Measurements from ENCODE around the gene IGSF22.
"Not testable (repeated sequence)": the region's sequence is repeated elsewhere in the genome, so short reads cannot be mapped to it uniquely, and the experiment has no call there.

The IGSF22 gene

GRCh38 chr11:18709414-18709813, 16.6 kb downstream of the IGSF22 start:
- no peak for DNase-seq

- DNase-seq = no peak
These were observed 18.1 kb downstream of the IGSF22 start for GRCh38 chr11:18707811-18708340.

- peak; percentile 52 for DNase-seq
These were observed 19.4 kb downstream of the IGSF22 start for GRCh38 chr11:18706330-18707243.

- no peak for DNase-seq
These were observed 20.2 kb downstream of the IGSF22 start for GRCh38 chr11:18705651-18706281.

DNA sequence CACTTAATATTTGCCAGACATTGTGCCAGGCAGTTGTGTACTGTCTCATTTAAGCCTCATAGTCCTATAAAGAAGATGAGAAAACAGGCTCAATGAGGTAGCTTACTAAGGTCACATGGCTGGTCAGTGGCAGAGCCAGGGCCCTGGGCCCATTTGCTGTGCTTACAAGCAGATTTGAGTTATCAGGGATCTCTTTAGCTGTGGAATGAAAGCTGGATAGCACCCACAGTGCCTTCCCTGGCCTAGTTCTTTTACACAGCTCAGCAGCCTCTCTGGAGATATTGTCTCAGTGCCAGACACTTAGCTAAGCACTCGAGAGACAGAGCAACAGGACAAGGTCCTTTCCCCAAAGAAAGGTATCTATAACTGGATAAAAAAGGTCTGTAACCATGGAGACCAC, 21.3 kb downstream of the IGSF22 start:
- DNase-seq = no peak

DNA sequence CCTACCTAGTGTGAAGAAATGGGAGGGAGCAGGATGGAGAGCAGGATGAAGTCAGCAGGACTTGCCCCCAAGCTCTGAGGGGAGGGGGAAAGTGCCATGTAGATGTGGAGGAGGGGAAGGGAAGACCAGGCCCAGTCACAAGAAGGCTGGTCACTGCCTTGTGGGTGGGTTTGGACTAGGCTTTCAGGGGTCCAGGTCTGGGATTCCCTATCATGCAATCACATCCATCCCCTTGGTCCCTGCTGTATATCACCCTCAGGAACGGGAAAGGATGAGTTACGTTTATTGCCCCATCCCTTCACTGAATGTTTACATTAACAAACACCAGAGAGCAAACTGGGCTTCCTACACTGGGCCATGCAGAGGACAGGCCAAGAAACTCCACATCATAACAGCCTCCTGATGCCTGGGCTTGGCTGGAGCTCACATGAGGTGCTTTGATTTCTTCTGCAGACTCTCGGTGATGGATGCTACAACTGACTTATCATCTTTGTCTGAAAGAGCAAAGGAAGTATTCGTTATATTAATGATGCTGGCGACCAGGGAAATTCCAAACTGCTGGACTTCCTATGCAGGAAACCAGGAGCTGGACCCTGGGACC, 21.8 kb downstream of the IGSF22 start:
- DNase-seq = no peak

DNA sequence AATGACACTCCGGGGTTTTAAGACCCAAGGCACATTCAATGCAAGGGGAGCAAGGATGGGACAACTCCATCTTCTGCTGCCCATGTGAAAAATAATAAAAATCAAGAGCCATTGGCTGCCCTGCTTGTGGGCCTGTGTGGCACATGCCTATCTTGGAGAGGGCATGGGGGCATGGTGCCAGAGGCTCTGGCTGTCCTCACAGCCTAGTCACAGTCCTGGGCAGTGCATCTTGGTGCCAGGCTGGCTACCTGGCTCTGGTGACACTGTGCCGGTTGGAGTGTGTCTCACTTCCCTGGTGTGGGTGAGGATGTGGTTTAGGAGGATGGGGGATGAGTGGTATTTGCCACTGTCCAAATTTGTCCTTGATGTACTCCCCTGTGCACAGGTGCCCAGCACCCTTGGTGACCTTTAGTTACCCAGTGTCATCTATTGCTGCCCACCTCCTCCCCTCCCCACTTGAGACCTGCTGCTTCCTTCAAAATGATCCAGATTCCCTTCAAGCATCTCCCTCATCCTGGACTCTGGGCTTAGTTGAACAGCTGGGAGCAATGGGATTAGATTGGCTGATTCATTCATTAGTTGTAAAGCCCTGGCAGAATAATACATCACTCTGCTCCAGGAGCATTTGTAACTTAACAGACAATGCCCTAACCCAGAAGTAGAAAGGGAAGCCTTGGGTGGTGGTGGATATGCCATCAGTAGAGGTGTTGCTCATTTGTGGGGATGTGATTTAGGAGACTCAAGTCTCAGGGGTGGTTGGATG, 22.8 kb downstream of the IGSF22 start:
- DNase-seq = no peak

DNA sequence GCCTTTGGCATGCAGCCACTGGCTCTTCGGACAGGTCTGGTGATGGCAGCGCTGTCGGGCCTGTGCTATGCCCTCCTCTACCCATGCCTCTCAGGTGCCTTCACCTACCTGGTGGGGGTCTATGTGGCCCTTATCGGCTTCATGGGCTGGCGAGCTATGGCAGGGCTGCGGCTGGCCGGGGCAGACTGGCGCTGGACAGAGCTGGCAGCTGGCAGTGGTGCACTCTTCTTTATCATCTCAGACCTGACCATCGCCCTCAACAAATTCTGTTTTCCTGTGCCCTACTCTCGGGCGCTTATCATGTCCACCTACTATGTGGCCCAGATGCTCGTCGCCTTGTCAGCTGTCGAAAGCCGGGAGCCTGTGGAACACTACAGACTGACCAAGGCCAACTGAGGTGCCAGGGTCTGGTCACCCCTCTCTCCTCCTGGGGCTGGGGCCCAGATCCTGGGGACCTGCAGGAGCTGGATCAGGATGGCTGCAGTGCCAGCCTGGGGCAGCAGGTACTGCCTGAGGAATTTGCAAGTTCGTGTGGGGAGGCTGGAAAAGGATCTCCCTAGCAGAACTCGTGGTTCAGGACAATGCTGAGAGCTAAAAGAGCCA, 24.3 kb downstream of the IGSF22 start:
- no peak for DNase-seq

- DNase-seq = no peak
These were observed 25.1 kb downstream of the IGSF22 start for GRCh38 chr11:18700872-18701271.

GRCh38 chr11:18700375-18700774, 25.6 kb downstream of the IGSF22 start:
- DNase-seq = no peak

- DNase-seq = no peak
These were observed 26.1 kb downstream of the IGSF22 start for GRCh38 chr11:18699848-18700261.

- no peak for DNase-seq
These were observed 26.8 kb downstream of the IGSF22 start for GRCh38 chr11:18699269-18699596.

GRCh38 chr11:18698341-18699268, 27.4 kb downstream of the IGSF22 start, which contains the start of gene TMEM86A:
TSS of gene TMEM86A (plus strand) at chr11:18698779. CDS start at chr11:18698887, 108 bp downstream.
- peak; percentile 87 for DNase-seq

DNA sequence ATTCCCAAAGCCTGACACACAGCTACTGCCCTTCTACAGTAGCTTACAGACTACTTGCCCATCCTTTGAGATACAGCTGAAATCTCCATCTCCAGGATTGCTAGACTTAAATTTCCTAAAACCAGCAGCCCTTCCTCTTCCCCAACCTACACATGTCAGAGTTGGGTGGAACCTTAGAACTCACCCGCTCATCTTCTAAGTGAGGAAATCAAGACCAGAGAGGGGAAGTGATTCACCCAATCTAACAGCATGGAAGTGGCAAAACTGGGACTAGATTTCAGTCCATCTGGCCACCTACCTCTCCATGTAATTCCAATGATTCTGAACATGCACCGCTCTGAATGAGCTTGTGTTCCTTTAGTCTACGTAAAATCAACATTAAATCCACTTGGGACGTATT, 28.4 kb downstream of the IGSF22 start:
- DNase-seq = no peak

- DNase-seq = no peak
These were observed 29.3 kb downstream of the IGSF22 start for GRCh38 chr11:18696638-18697225.

DNA sequence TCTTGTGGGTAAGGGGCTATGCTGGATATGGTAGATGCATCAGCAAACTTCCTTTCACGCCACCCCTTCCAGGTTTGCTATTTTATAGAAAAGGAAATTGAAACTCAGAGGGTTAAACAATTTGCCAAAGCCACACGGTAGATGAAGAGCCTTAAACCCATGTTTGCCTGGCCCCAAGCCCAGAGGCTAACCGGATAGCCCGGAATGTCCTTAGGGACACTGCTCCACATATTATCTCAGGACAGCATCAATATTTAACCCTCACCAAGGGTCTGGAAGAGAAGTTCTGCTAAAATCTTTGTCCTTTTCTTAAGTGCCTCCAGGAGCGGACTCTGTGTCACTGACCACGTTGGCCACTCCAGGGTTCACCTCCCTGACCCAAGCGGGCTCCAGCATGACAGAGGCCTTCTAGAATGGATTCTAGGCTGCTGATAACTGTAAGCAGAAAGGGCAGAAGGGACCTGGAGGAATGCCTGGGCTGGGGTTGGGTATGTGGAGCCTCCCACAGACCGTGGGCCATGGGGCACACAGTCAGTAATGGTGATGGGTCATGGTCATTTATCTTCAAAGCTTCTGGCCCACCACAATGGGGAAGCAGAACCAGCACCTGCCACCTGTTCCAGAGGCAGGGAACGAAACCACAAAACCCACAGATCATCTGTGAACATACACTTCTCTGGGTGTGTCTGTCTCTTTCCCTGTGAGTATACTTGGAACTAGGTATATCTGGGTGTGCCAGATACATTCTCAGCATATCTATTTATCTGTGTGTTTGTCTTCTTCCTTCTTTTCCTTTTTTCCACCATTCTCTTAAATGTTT, 32.8 kb downstream of the IGSF22 start:
- no peak for DNase-seq

- not testable (repeated sequence) for DNase-seq
These were observed 34.4 kb downstream of the IGSF22 start for GRCh38 chr11:18691467-18692140.

- DNase-seq = no peak
These were observed 41.7 kb downstream of the IGSF22 start for GRCh38 chr11:18684267-18684666.

- DNase-seq = no peak
These were observed 43.5 kb downstream of the IGSF22 start for GRCh38 chr11:18682466-18682865.

Data from stimulated activated CD4-positive, alpha-beta T cell treated with anti-CD3 and anti-CD28 coated beads, Interleukin-1b, Interleukin-23, amount 100 ng/mL, for 48 hours (primary cell).